Mesodermal cell (in vitro differentiated cells): Measurements from ENCODE around the gene ZFYVE21. TPM values are rescaled to one million over a fixed set of nuclear protein-coding genes. Genes with fewer than 3 reads are reported as not detected.

ENCODE experiments used
- H3K27ac ChIP-seq: 2 replicates; pipeline ENCODE4 v1.7.0; 2013; ENCODE audit warnings: mild to moderate bottlenecking, low read depth, low read length, moderate library complexity; ENCODE audit not compliant: severe bottlenecking
- H3K36me3 ChIP-seq: 2 replicates; pipeline ENCODE4 v1.7.1; 2013; ENCODE audit warnings: mild to moderate bottlenecking, low read length, moderate library complexity; ENCODE audit not compliant: control insufficient read depth, insufficient read depth
- H3K4me1 ChIP-seq: one replicate; pipeline ENCODE4 v1.7.1; 2013; ENCODE audit warnings: mild to moderate bottlenecking, low read length; ENCODE audit not compliant: insufficient read depth, control insufficient read depth, poor library complexity, severe bottlenecking
- H3K4me3 ChIP-seq: 2 replicates; pipeline ENCODE4 v1.7.0; 2013; ENCODE audit warnings: low read length, control low read depth, mild to moderate bottlenecking; ENCODE audit not compliant: insufficient read depth, poor library complexity, severe bottlenecking; ENCODE audit errors: extremely low read depth
- H3K9me3 ChIP-seq: 2 replicates; pipeline ENCODE4 v1.7.1; 2013; ENCODE audit warnings: mild to moderate bottlenecking, low read length, moderate library complexity; ENCODE audit not compliant: control insufficient read depth
- WGBS, 2 experiments: methylation state at CpG; one replicate each; pipeline ENCODE4 v1.1.5; 2013; ENCODE audit warnings: missing lambda C conversion rate in 2 of 2; ENCODE audit not compliant: insufficient coverage in 2 of 2; 5-methylcytosine and 5-hydroxymethylcytosine counted together
- polyA plus RNA-seq, 2 experiments: library from polyadenylated mRNA; stranded (reverse); fragments of 50-300 nt; gene quantifications; one replicate each; pipeline ENCODE4 v1.2.3, GENCODE V29; 2013

Gene ZFYVE21
- 37.9 TPM for polyA plus RNA-seq (2013, experiment 1 of 2)
- 36.2 TPM for polyA plus RNA-seq (2013, experiment 2 of 2)

DNA sequence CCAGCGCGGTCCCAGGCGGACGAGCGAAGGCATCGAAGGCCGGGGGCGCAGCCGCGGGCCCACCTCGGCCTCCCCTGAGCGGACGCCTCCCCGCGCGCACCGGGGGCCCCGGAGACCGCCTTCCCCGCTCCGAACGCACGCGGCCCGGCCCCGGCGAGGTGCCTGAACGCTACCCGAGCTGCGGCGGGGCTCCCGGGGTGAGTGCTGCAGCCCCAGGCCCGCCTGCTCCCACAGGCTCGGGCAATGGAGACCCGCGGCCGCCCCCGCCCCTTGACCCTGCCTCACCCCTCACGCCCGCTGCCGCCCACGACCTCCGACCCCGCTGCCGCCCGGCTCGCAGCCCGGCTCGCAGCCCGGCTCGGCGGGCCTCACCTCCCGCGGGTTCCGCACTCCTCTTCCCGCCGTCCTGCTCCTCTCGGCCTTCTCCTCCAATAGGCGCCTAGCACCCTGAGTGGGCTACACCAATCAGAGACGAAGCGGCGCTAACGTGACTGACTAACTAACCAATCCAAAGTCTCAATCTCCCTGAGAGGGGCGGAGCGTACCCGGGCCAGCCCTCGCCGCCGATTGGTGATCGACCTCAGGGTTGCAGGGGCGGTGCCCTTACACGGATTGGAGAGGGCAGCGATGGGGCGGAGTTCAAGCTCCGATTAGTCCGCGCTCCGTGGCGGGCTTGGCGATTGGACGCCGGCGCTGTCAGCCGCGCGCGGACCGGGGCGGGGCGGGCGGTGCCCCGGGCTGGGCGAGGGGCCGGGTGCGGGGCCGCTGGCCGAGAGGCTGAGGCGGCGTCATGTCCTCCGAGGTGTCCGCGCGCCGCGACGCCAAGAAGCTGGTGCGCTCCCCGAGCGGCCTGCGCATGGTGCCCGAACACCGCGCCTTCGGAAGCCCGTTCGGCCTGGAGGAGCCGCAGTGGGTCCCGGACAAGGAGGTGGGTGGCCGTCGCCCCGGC is at the start of gene ZFYVE21, which contains the start of gene XRCC3:
Gene ZFYVE21, plus strand, starts transcription at position 759 of the 949 bp plus-strand sequence. Its CDS starts 32 bp downstream, at position 791.
Gene XRCC3, minus strand, starts transcription at position 400 of the 949 bp plus-strand sequence. CDS start 4,364 bp downstream, outside the sequence.
- Histone ChIP-seq H3K4me3 (peak within 1 kb of the TSS; percentile 67), H3K4me1 (peaks cover 18% of the 10 kb centered on the region), H3K9me3 (no peaks in the 10 kb centered on the region), H3K36me3 (peaks cover 28% of the 10 kb centered on the region), H3K27ac (peak within 1 kb of the TSS; percentile 49)
- 1% methylated on average over 77 to 79 of the region's 121 CpGs for WGBS, 2 experiments

GRCh38 chr14:103667671-103668070 is 47.9 kb upstream of the ZFYVE21 start:
- H3K36me3 ChIP-seq: peaks cover 93% of the 10 kb centered on the region

GRCh38 chr14:103668117-103668516 is 47.5 kb upstream of the ZFYVE21 start:
- WGBS, 2 experiments: 96 to 100% methylated on average over 3 of the region's 3 CpGs

More at GRCh38 chr14:103667671-103668070, 47.9 kb upstream of the ZFYVE21 start:
- Histone ChIP-seq H3K4me1 (peaks cover 5% of the 10 kb centered on the region), H3K4me3 (no peak overlapping the region), H3K9me3 (no peaks in the 10 kb centered on the region), H3K27ac (no peak overlapping the region)
- WGBS, 2 experiments: 80% methylated on average over 1 of the region's 4 CpGs; no CpG with 5 or more reads in 1 of the 2 experiments

DNA sequence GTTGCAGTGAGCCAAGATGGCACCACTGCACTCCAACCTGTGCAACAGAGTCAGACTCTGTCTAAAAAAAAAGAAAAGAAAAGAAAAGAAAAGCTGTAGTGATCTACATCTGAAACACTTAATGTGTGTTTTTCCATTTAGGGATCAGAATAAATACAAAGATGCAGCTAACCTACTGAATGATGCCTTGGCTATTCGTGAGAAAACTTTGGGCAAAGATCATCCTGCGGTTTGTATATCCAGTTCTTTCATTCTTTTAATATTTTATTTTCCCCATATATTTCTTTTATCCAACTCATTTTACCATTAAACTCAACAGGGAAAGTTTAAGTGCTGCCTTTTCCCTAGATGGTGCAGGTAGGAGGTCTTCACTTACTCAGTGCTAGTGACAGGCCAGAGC is 46.2 kb upstream of the ZFYVE21 start:
- Histone ChIP-seq H3K4me3 (no peak overlapping the region), H3K27ac (no peak overlapping the region), H3K9me3 (no peaks in the 10 kb centered on the region), H3K4me1 (no peaks in the 10 kb centered on the region), H3K36me3 (peaks cover 93% of the 10 kb centered on the region)
- 95 to 100% methylated on average over 2 of the region's 2 CpGs for WGBS, 2 experiments

More at GRCh38 chr14:103668117-103668516, 47.5 kb upstream of the ZFYVE21 start:
- Histone ChIP-seq H3K4me1 (peaks cover 5% of the 10 kb centered on the region), H3K9me3 (no peaks in the 10 kb centered on the region), H3K36me3 (peaks cover 93% of the 10 kb centered on the region), H3K27ac (no peak overlapping the region), H3K4me3 (no peak overlapping the region)

GRCh38 chr14:103671911-103672310 is 43.7 kb upstream of the ZFYVE21 start:
- Histone ChIP-seq H3K4me1 (no peaks in the 10 kb centered on the region), H3K4me3 (no peak overlapping the region), H3K36me3 (peaks cover 95% of the 10 kb centered on the region), H3K27ac (no peak overlapping the region), H3K9me3 (no peaks in the 10 kb centered on the region)
- 85 to 91% methylated on average over 4 of the region's 4 CpGs for WGBS, 2 experiments

GRCh38 chr14:103675957-103676356 is 39.7 kb upstream of the ZFYVE21 start:
- 95 to 100% methylated on average over 3 to 7 of the region's 8 CpGs for WGBS, 2 experiments
- peaks cover 98% of the 10 kb centered on the region for H3K36me3 ChIP-seq

DNA sequence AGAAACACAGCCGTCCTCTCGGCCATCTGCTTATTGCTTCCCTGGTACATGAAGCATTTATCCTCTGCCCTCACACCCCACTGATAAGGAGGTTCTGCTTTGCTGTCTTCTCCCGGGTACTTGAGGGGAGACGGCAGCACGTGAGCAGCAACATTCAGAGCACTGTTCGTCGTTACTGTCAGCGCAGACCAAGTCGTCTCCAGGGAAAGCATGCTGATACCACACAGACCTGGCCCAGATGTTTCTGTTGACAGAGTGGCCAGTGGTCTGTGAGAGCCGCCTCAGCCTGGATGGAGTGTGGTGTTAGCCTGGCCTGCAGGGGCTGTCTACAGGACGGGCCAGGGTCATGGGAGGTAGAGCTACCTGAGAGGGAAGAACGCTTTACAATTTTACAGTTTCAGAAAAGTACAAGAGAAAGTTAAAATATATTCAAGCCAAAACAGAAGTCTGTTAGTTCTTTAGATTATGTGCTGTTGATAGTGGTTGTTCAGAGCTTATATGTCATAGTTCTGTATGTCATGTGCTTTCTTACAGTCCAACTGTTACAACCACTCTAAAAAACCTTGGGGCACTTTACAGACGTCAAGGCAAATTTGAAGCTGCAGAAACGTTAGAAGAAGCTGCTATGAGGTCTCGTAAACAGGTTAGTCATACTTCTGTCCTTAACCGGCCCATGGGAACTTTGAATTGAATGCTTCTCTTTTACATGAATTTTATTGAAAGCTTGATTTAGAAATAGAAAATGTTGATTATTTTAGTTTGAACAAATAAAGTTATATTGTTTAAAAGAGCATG is 38.5 kb upstream of the ZFYVE21 start:
- H3K4me1 ChIP-seq: no peaks in the 10 kb centered on the region
- no peak overlapping the region for H3K4me3 ChIP-seq
- H3K36me3 ChIP-seq: peaks cover 95% of the 10 kb centered on the region
- H3K9me3 ChIP-seq: no peaks in the 10 kb centered on the region
- WGBS, 2 experiments: 95 to 96% methylated on average over 13 of the region's 16 CpGs
- no peak overlapping the region for H3K27ac ChIP-seq

More at GRCh38 chr14:103675957-103676356, 39.7 kb upstream of the ZFYVE21 start:
- Histone ChIP-seq H3K9me3 (no peaks in the 10 kb centered on the region), H3K4me3 (no peak overlapping the region), H3K4me1 (no peaks in the 10 kb centered on the region), H3K27ac (no peak overlapping the region)

DNA sequence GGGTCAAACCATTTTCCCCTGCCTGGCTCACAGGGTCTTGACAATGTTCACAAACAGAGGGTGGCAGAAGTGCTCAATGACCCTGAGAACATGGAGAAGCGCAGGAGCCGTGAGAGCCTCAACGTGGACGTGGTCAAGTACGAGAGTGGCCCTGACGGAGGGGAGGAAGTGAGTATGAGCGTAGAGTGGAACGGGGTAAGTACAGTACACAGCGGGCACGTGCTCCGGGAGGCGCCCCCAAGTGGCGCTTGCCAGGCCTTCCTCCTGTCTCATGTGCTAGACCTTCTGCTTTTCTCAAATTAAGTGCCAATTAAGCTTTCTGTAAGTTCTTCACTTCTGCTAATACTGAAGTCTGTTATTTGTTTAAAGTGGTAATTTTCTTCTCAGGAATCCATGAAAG is 36.3 kb upstream of the ZFYVE21 start:
- Histone ChIP-seq H3K4me1 (no peaks in the 10 kb centered on the region), H3K36me3 (peaks cover 93% of the 10 kb centered on the region), H3K27ac (no peak overlapping the region), H3K4me3 (no peak overlapping the region), H3K9me3 (no peaks in the 10 kb centered on the region)
- whole genome bisulfite sequencing, 2 experiments: 84 to 93% methylated on average over 11 to 13 of the region's 13 CpGs

- Histone ChIP-seq H3K4me1 (no peaks in the 10 kb centered on the region), H3K36me3 (peaks cover 93% of the 10 kb centered on the region), H3K27ac (no peak overlapping the region), H3K4me3 (no peak overlapping the region), H3K9me3 (no peaks in the 10 kb centered on the region)
- 97 to 98% methylated on average over 13 to 17 of the region's 17 CpGs for WGBS, 2 experiments
Measured at GRCh38 chr14:103680491-103681231, 34.9 kb upstream of the ZFYVE21 start.

GRCh38 chr14:103683139-103683538 is 32.5 kb upstream of the ZFYVE21 start:
- H3K4me3 ChIP-seq: no peak overlapping the region
- peaks cover 92% of the 10 kb centered on the region for H3K36me3 ChIP-seq
- no peaks in the 10 kb centered on the region for H3K4me1 ChIP-seq
- H3K27ac ChIP-seq: no peak overlapping the region
- WGBS, 2 experiments: 86 to 93% methylated on average over 15 of the region's 15 CpGs
- H3K9me3 ChIP-seq: no peaks in the 10 kb centered on the region
